GM21528 (cell line): ENCODE measurements around the gene CD84.
"Not testable (repeated sequence)": the region's sequence is repeated elsewhere in the genome, so short reads cannot be mapped to it uniquely, and the experiment has no call there.

Source experiments
- ATAC-seq: cut with Tn5 transposase; IDR thresholded peaks from one replicate; pipeline ENCODE4 v1.9.1; 2021; ENCODE audit warnings: mild to moderate bottlenecking, moderate library complexity; ENCODE audit not compliant: unreplicated experiment, low FRiP score

CD84 gene

DNA sequence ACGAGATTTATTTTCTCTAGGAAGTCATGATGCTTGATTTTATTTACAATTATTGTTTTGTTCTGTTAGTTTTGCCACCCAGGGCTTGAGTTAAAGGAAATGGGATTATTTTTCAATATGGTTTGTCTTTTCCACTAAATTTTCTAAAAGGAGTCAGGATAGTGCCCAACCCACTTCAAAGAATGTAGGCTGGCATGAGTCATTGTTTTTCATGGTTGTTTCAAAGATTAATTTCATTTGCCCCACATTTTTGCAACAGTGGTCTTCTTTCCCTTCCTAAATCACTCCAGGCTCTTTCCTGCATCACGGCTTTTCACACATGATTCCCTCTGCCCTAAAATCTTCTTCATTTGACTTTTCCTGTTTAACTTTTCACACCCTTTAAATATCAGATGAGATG, 58.7 kb downstream of the CD84 start:
- ATAC-seq = no peak

- ATAC-seq = no peak
These were observed 59.5 kb downstream of the CD84 start for GRCh38 chr1:160519642-160520435.

- not testable (repeated sequence) for ATAC-seq
These were observed 61.8 kb downstream of the CD84 start for GRCh38 chr1:160517519-160517918.

DNA sequence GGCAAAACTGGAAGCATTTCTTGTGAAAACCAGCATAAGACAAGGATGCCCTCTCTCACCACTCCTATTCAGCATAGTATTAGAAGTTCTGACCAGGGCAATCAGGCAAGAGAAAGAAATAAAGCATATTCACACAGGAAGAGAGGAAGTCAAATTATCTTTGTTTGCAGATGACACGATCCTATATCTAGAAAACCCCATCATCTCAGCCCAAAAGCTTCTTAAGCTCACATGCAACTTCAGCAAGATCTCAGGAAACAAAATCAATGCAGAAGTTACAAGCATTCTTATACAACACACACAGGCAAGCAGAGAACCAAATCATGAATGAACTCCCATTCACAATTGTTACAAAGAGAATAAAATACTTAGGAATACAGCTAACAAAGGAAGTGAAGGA, 63.4 kb downstream of the CD84 start:
- ATAC-seq = not testable (repeated sequence)

- no peak for ATAC-seq
These were observed 74.6 kb downstream of the CD84 start for GRCh38 chr1:160504651-160505050.

DNA sequence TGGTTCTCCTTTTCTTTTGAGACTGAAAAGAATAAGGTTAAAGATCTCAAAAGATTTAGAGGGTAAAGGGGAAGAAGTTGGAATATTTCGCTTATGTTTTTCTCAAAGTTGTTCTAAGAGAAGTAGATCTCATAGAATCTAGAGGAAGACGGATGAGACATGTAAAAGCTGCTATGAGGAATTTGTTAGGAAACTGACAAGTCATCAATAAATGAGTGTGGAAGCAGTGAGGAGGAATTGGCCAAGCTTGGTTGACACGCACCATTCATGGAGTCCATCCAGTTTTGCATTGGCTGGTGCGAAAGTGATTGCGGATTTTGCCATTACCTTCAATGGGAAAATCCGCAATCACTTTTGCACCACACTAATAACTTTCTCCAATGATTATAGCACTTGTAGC, 76.2 kb downstream of the CD84 start:
- no peak for ATAC-seq

GRCh38 chr1:160500321-160500990, 78.8 kb downstream of the CD84 start:
- no peak for ATAC-seq

- ATAC-seq = no peak
These were observed 79.7 kb downstream of the CD84 start for GRCh38 chr1:160499631-160500030.

DNA sequence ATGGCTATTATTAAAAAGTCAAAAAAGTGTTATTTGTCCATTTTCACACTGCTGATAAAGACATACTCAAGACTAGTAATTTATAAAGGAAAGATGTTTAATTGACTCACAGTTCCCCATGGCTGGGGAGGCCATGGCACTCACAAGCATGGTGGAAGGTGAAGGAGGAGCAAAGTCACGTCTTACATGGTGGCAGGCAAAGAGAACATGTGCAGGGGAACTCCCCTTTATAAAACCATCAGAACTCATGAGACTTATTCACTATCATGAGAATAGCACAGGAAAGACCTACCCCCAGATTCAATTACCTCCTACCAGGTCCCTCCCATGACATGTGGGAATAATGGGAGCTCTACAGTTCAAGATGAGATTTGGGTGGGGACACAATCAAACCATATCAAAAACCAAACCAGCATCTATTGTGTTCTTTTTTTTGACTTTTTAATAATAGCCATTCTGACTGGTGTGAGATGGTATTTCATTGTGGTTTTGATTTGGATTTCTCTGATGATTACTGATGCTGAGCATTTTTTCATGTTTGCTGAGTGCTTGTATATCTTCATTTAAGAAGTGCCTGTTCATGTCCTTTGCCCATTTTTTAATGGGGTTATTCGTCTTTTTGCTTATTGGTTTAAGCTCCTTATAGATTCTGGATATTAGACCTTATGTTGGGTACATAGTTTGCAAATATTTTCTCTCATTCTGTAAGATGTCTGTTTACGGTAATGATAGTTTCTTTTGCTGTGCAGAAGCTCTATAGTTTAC, 80.8 kb downstream of the CD84 start:
- not testable (repeated sequence) for ATAC-seq

GRCh38 chr1:160496334-160496733, 83.0 kb downstream of the CD84 start:
- no peak for ATAC-seq

GRCh38 chr1:160494620-160495019, 84.7 kb downstream of the CD84 start:
- no peak for ATAC-seq

DNA sequence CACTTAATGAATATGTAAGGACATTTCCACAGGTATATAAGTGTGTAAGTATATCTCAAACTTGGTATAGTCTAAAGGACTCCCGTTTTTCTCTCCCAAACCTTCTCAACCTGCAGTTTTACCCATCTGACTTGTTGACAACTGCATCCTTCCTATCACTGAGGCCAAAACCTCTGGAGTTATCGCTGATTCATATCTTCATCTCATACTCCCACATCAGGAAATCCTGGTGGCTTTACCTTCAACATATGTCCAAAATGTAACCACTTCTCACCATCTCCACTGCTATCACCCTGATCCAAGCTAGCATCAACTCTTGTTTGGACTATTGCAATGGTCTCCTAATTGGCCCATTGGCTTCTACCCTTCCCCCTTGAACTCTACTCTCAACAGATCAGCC, 86.7 kb downstream of the CD84 start:
- ATAC-seq = no peak

- no peak for ATAC-seq
These were observed 87.3 kb downstream of the CD84 start for GRCh38 chr1:160491981-160492380.
